ENCODE data around the gene MAML2. TPM values are rescaled to one million over a fixed set of nuclear protein-coding genes. Genes with fewer than 3 reads are reported as not detected.
A peak's percentile ranks its signal among the peaks of the same experiment; 100 is the strongest.

The MAML2 gene
- total RNA-seq, 4 donors from 2014 or later: 4.7 to 21.7 (median 7.3) TPM

GRCh38 chr11:96173906-96174305 lies 169.1 kb downstream of the MAML2 start:
- Histone ChIP-seq H3K4me3 (no peak overlapping the region), H3K36me3 (no peaks in the 10 kb centered on the region), H3K27ac (no peak overlapping the region), H3K9me3 (no peaks in the 10 kb centered on the region), H3K4me1 (peaks cover 0 to 12% (median 7%) of the 10 kb centered on the region in 3 donors), H3K27me3 (no peaks in the 10 kb centered on the region)
- 90 to 91% methylated on average over 5 of the region's 5 CpGs for WGBS, 2 donors
- DNase-seq: no peak
- TF ChIP-seq POLR2A (IDR thresholded peaks at IDR 0.05) (no peak), CTCF (IDR thresholded peaks at IDR 0.05) (no peak)
- intact Hi-C loops (cut with DNase I): no loop called here

GRCh38 chr11:96173422-96173821 lies 169.6 kb downstream of the MAML2 start:
- WGBS, 2 donors: 70 to 84% methylated on average over 7 of the region's 7 CpGs
- Histone ChIP-seq H3K27ac (no peak overlapping the region), H3K4me3 (no peak overlapping the region), H3K9me3 (no peaks in the 10 kb centered on the region), H3K4me1 (peaks cover 3 to 17% (median 10%) of the 10 kb centered on the region in 3 donors), H3K36me3 (no peaks in the 10 kb centered on the region), H3K27me3 (no peaks in the 10 kb centered on the region)
- DNase-seq: no peak
- intact Hi-C loops (cut with DNase I): no loop called here
- no peak for TF ChIP-seq CTCF (IDR thresholded peaks at IDR 0.05)
- TF ChIP-seq POLR2A (IDR thresholded peaks at IDR 0.05): no peak

GRCh38 chr11:96172604-96173003 lies 170.4 kb downstream of the MAML2 start:
- WGBS, 2 donors: 82 to 92% methylated on average over 1 of the region's 1 CpG
- Histone ChIP-seq H3K27ac (no peak overlapping the region), H3K27me3 (no peaks in the 10 kb centered on the region), H3K4me1 (peaks cover 5 to 25% (median 14%) of the 10 kb centered on the region in 3 donors), H3K9me3 (no peaks in the 10 kb centered on the region), H3K4me3 (no peak overlapping the region), H3K36me3 (no peaks in the 10 kb centered on the region)
- intact Hi-C loops (cut with DNase I): no loop called here
- TF ChIP-seq POLR2A (IDR thresholded peaks at IDR 0.05): no peak
- no peak for DNase-seq

DNA sequence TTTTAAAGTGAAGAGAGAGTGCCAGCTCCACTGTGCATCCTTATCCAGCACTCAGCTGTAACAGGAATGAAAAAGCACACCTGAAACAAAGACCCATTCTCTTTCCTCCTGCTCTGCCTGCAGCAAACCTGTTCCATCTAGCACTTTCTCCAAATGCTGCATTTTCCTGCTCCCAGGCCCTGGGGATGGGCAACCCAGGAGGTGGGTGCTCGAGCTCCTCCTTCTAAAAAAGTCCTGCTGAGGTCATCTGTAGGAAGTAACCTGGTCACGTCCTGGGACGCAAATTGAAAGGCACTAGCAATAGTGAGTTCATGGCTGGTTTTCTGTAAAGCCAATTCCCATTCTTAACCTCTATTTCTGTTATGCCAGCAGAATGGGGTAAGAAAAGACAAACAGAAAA lies 173.7 kb downstream of the MAML2 start:
- no peak for DNase-seq
- Histone ChIP-seq H3K27ac (peak overlapping the region; percentile 15 to 78 (median 58)), H3K4me3 (no peak overlapping the region), H3K36me3 (no peaks in the 10 kb centered on the region), H3K9me3 (no peaks in the 10 kb centered on the region), H3K4me1 (peaks cover 5 to 43% (median 26%) of the 10 kb centered on the region in 3 donors), H3K27me3 (no peaks in the 10 kb centered on the region)
- intact Hi-C loops (cut with DNase I): no loop called here
- 65 to 82% methylated on average over 3 of the region's 3 CpGs for WGBS, 2 donors
- TF ChIP-seq CTCF (IDR thresholded peaks at IDR 0.05) (no peak), POLR2A (IDR thresholded peaks at IDR 0.05) (no peak)

GRCh38 chr11:96168623-96169022 lies 174.4 kb downstream of the MAML2 start:
- peaks cover 5 to 48% (median 26%) of the 10 kb centered on the region in 3 donors for H3K4me1 ChIP-seq
- no peaks in the 10 kb centered on the region for H3K27me3 ChIP-seq
- no peak overlapping the region for H3K4me3 ChIP-seq
- H3K9me3 ChIP-seq: no peaks in the 10 kb centered on the region
- 9 to 12% methylated on average over 2 of the region's 2 CpGs for WGBS, 2 donors
- DNase-seq: no peak
- intact Hi-C loops (cut with DNase I): no loop called here
- no peaks in the 10 kb centered on the region for H3K36me3 ChIP-seq
- TF ChIP-seq POLR2A (IDR thresholded peaks at IDR 0.05) (no peak), CTCF (IDR thresholded peaks at IDR 0.05) (peak in 1 of 6 experiments; percentile 22)
- H3K27ac ChIP-seq: peak overlapping the region in 3 of 4 donors; percentile 55 to 78 (median 60)

DNA sequence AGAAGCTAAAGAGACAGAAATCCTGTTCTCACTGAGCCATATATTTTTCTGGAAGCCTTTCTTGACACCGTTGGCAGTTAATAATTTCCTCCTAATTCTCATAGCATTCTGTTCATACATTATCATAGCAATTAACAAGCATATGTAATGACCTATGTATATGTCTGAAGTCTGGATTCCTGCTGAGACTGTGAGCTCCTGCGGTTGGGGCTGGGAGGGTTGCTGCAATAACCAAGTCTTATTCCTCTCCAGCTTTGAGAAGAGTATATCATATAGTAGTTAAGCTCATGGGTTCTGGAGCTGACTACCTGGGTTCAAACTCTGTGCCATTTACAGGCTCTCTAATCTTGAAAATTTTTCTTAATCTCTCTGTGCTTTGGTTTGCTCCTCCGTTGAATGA lies 175.2 kb downstream of the MAML2 start:
- Histone ChIP-seq H3K36me3 (no peaks in the 10 kb centered on the region), H3K27me3 (no peaks in the 10 kb centered on the region), H3K9me3 (no peaks in the 10 kb centered on the region), H3K4me3 (no peak overlapping the region), H3K27ac (peak overlapping the region in 2 of 4 donors; percentile 51 to 78), H3K4me1 (peaks cover 5 to 56% (median 26%) of the 10 kb centered on the region in 3 donors)
- WGBS, 2 donors: 72 to 80% methylated on average over 3 of the region's 3 CpGs
- DNase-seq: no peak
- intact Hi-C loops (cut with DNase I): no loop called here
- TF ChIP-seq CTCF (IDR thresholded peaks at IDR 0.05): no peak
- no peak for TF ChIP-seq POLR2A (IDR thresholded peaks at IDR 0.05)

All from esophagus squamous epithelium (tissue), 5 donors.